NK-92 (cell line): ENCODE results near the gene PCSK4.

ENCODE experiments used
- DNase-seq: peaks from one replicate; lab custom pipeline; 2025; ENCODE audit not compliant: unreplicated experiment; lab: John Stamatoyannopoulos, UW

PCSK4 gene

GRCh38 chr19:1472231-1473084 is 17.7 kb downstream of the PCSK4 start:
- no peak for DNase-seq

GRCh38 chr19:1471515-1472160 is 18.5 kb downstream of the PCSK4 start:
- no peak for DNase-seq

GRCh38 chr19:1471010-1471514 is 19.1 kb downstream of the PCSK4 start:
- DNase-seq = no peak

GRCh38 chr19:1470305-1471009 is 19.7 kb downstream of the PCSK4 start:
- no peak for DNase-seq

- DNase-seq = no peak
These were observed 20.2 kb downstream of the PCSK4 start for GRCh38 chr19:1470055-1470304.

GRCh38 chr19:1469255-1470054 is 20.7 kb downstream of the PCSK4 start:
- DNase-seq = no peak

GRCh38 chr19:1468821-1469254 is 21.3 kb downstream of the PCSK4 start:
- no peak for DNase-seq

GRCh38 chr19:1468274-1468820 is 21.8 kb downstream of the PCSK4 start:
- no peak for DNase-seq

- no peak for DNase-seq
These were observed 22.5 kb downstream of the PCSK4 start for GRCh38 chr19:1467490-1468273.

- no peak for DNase-seq
These were observed 23.0 kb downstream of the PCSK4 start for GRCh38 chr19:1467215-1467489.

- DNase-seq = no peak
These were observed 23.5 kb downstream of the PCSK4 start for GRCh38 chr19:1466461-1467214.

- DNase-seq = no peak
These were observed 24.1 kb downstream of the PCSK4 start for GRCh38 chr19:1466018-1466460.

- no peak for DNase-seq
These were observed 24.7 kb downstream of the PCSK4 start for GRCh38 chr19:1465191-1466016.

- no peak for DNase-seq
These were observed 28.3 kb downstream of the PCSK4 start for GRCh38 chr19:1461862-1462261.

GRCh38 chr19:1460033-1460995 is 29.8 kb downstream of the PCSK4 start:
- no peak for DNase-seq

GRCh38 chr19:1459479-1459878 is 30.7 kb downstream of the PCSK4 start:
- no peak for DNase-seq

- no peak for DNase-seq
These were observed 32.3 kb downstream of the PCSK4 start for GRCh38 chr19:1457892-1458291.
